ENCODE measurements around the gene STAT5A.
"Not testable (repeated sequence)": the region's sequence is repeated elsewhere in the genome, so short reads cannot be mapped to it uniquely, and the experiment has no call there.

STAT5A gene

GRCh38 chr17:42287977-42288802, at the start of gene STAT5A:
TSS of gene STAT5A (plus strand) at chr17:42288498. CDS start at chr17:42289412, 914 bp downstream.
- peak; percentile 69 for DNase-seq (ENCODE audit: low read depth)

- not testable (repeated sequence) for DNase-seq (ENCODE audit: low read depth)
Observed at GRCh38 chr17:42239576-42239975, 48.7 kb upstream of the STAT5A start.

GRCh38 chr17:42240201-42240600, 48.1 kb upstream of the STAT5A start:
- DNase-seq (ENCODE audit: low read depth) = no peak

GRCh38 chr17:42240863-42241262, 47.4 kb upstream of the STAT5A start:
- not testable (repeated sequence) for DNase-seq (ENCODE audit: low read depth)

- no peak for DNase-seq (ENCODE audit: low read depth)
Observed at GRCh38 chr17:42241871-42242270, 46.4 kb upstream of the STAT5A start.

- no peak for DNase-seq (ENCODE audit: low read depth)
Observed at GRCh38 chr17:42243493-42243982, 44.8 kb upstream of the STAT5A start.

- DNase-seq (ENCODE audit: low read depth) = not testable (repeated sequence)
Observed at GRCh38 chr17:42244116-42244515, 44.2 kb upstream of the STAT5A start.

GRCh38 chr17:42245183-42245582, 43.1 kb upstream of the STAT5A start:
- not testable (repeated sequence) for DNase-seq (ENCODE audit: low read depth)

- no peak for DNase-seq (ENCODE audit: low read depth)
Observed at GRCh38 chr17:42246515-42246914, 41.8 kb upstream of the STAT5A start.

GRCh38 chr17:42247734-42248133, 40.6 kb upstream of the STAT5A start:
- DNase-seq (ENCODE audit: low read depth) = no peak

- DNase-seq (ENCODE audit: low read depth) = peak; percentile 56
Observed at GRCh38 chr17:42248351-42249179, 39.7 kb upstream of the STAT5A start.

- DNase-seq (ENCODE audit: low read depth) = no peak
Observed at GRCh38 chr17:42249681-42250446, 38.4 kb upstream of the STAT5A start.

GRCh38 chr17:42251115-42251514, 37.2 kb upstream of the STAT5A start:
- no peak for DNase-seq (ENCODE audit: low read depth)

- DNase-seq (ENCODE audit: low read depth) = no peak
Observed at GRCh38 chr17:42252597-42253550, 35.4 kb upstream of the STAT5A start.

GRCh38 chr17:42253578-42253977, 34.7 kb upstream of the STAT5A start:
- no peak for DNase-seq (ENCODE audit: low read depth)

- DNase-seq (ENCODE audit: low read depth) = no peak
Observed at GRCh38 chr17:42255445-42255844, 32.9 kb upstream of the STAT5A start.

- no peak for DNase-seq (ENCODE audit: low read depth)
Observed at GRCh38 chr17:42260318-42260717, 28.0 kb upstream of the STAT5A start.

- not testable (repeated sequence) for DNase-seq (ENCODE audit: low read depth)
Observed at GRCh38 chr17:42264366-42264765, 23.9 kb upstream of the STAT5A start.

- no peak for DNase-seq (ENCODE audit: low read depth)
Observed at GRCh38 chr17:42266462-42266861, 21.8 kb upstream of the STAT5A start.

- DNase-seq (ENCODE audit: low read depth) = peak; percentile 32
Observed at GRCh38 chr17:42266918-42267766, 21.2 kb upstream of the STAT5A start.

Data from activated T-helper 9 cell treated with anti-CD3 and anti-CD28 coated beads, Interleukin-2, amount 50 U/mL, for 16 hours (primary cell).